ENCODE results near the gene SACS. TPM values are rescaled to one million over a fixed set of nuclear protein-coding genes. Genes with fewer than 3 reads are reported as not detected.

SACS gene
- total RNA-seq, 1 experiment from 2014 or later = 33.4 TPM

DNA sequence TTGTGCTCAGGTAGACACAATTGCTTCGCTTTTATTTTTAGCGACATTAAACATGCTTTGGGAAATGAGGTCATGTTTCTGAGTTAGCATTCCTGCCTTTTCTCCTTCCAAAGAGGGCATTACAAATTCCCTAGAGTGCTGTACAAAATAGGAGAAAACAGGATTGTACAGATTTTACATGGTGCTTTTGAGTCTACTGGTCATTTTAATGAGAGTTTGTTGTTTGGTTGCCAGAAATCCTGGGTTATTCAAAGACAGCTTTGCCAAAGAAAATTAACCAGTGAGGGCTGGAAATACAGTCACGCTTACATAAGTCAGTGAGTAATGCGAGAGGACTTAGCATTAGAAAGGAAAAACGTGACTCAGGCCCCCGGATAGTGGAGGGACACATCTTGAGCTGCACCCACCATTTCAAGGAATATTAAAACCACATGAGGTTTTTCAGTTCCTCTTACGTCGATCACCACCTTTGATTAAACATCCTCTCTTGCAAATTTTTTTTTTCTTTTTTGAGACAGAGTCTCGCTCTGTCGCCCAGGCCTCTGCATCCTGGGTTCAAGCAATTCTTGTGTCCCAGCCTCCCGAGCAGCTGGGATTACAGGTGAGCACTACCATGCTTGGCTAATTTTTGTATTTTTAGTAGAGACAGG, 55.4 kb downstream of the SACS start:
- H3K27ac ChIP-seq (ENCODE audit: low read depth, low read length) = no peak overlapping the region
- DNase-seq (ENCODE audit: low read depth, low spot score) (no peak), ATAC-seq (no peak)
- H3K9ac ChIP-seq (ENCODE audit: low read length) = no peak overlapping the region
- H3K27me3 ChIP-seq (ENCODE audit: insufficient read depth, low read length) = no peaks in the 10 kb centered on the region
- no peaks in the 10 kb centered on the region for H3K36me3 ChIP-seq (ENCODE audit: control insufficient read depth in 1 of 2, insufficient read depth in 2 of 2, low read length in 2 of 2)
- no peaks in the 10 kb centered on the region for H3K9me2 ChIP-seq (ENCODE audit: insufficient read depth)
- no peak overlapping the region for H2AFZ ChIP-seq (ENCODE audit: low read depth, low read length, poor library complexity, severe bottlenecking)
- CTCF ChIA-PET = no interaction called here
- peaks cover 18% of the 10 kb centered on the region for H3K79me2 ChIP-seq (ENCODE audit: insufficient read depth, low read length)
- no peaks in the 10 kb centered on the region for H4K20me1 ChIP-seq (ENCODE audit: insufficient read depth)
- no peak overlapping the region for H3K4me3 ChIP-seq (replicated peaks in 1 of 2; ENCODE audit: low read depth in 1 of 2, low read length in 2 of 2)
- H3K4me1 ChIP-seq (ENCODE audit: control insufficient read depth in 1 of 2, insufficient read depth in 2 of 2, low read length in 2 of 2) = peaks cover 6 to 11% of the 10 kb centered on the region in 2 experiments; a peak in 3 of 4 replicates
- intact Hi-C loops (cut with micrococcal nuclease) = loop anchor here (10.0 kb wide), 1 partner anchor 197 kb away; the partner anchor contains the start of gene TNFRSF19
- no peak for TF ChIP-seq FOSL1 (IDR thresholded peaks at IDR 0.05; ENCODE audit: low read depth)
- no peak for TF ChIP-seq EZH2 (IDR thresholded peaks at IDR 0.05)
- TF ChIP-seq SIN3A (IDR thresholded peaks at IDR 0.05; ENCODE audit: low read depth) = no peak
- no peak for TF ChIP-seq ZFX (IDR thresholded peaks at IDR 0.05)
- no TSS peak for BruUV-seq (replicated peaks)
- RAD21 ChIA-PET (ENCODE audit: low non-redundant PET in 1 of 2, low total read pairs in 2 of 2, uncharacterized antibody in 2 of 2, unreplicated experiment in 2 of 2) = no interaction called here
- H3K9me3 ChIP-seq (ENCODE audit: control insufficient read depth in 1 of 2, insufficient read depth in 1 of 2, low read depth in 1 of 2, low read length in 2 of 2) = no peaks in the 10 kb centered on the region
- POLR2A ChIA-PET = no interaction called here
- H3K4me2 ChIP-seq (ENCODE audit: low read length) = no peak overlapping the region

DNA sequence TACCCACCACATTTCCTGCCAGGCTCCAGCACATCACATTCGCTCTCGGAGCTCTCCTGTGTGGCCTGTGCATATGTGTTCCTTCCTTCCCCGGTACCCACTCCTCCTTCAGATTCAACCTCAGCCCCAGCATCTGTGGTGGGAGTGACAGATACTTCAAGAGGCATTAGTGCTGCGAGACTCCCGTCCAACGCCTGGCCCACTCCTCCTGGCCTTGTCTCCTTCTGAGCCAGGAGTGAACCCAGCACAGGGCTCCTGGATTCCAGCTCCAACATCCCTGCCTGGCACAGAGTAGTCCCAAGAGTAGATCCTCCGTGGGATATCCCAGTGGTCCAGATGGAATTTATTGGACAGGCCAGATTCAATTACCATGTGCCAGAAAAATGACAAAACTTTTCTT, 55.9 kb downstream of the SACS start:
- Histone ChIP-seq H3K4me1 (ENCODE audit: control insufficient read depth in 1 of 2, insufficient read depth in 2 of 2, low read length in 2 of 2) (peaks cover 6 to 11% of the 10 kb centered on the region in 2 experiments; a peak in 3 of 4 replicates), H3K4me3 (replicated peaks in 1 of 2; ENCODE audit: low read depth in 1 of 2, low read length in 2 of 2) (no peak overlapping the region), H3K9ac (ENCODE audit: low read length) (no peak overlapping the region), H3K9me2 (ENCODE audit: insufficient read depth) (no peaks in the 10 kb centered on the region), H3K27me3 (ENCODE audit: insufficient read depth, low read length) (no peaks in the 10 kb centered on the region), H2AFZ (ENCODE audit: low read depth, low read length, poor library complexity, severe bottlenecking) (no peak overlapping the region), H3K4me2 (ENCODE audit: low read length) (no peak overlapping the region), H3K27ac (ENCODE audit: low read depth, low read length) (no peak overlapping the region), H3K9me3 (ENCODE audit: control insufficient read depth in 1 of 2, insufficient read depth in 1 of 2, low read depth in 1 of 2, low read length in 2 of 2) (no peaks in the 10 kb centered on the region), H3K79me2 (ENCODE audit: insufficient read depth, low read length) (peaks cover 23% of the 10 kb centered on the region), H4K20me1 (ENCODE audit: insufficient read depth) (no peaks in the 10 kb centered on the region), H3K36me3 (ENCODE audit: control insufficient read depth in 1 of 2, insufficient read depth in 2 of 2, low read length in 2 of 2) (no peaks in the 10 kb centered on the region)
- no TSS peak for BruUV-seq (replicated peaks)
- CTCF ChIA-PET = no interaction called here
- intact Hi-C loops (cut with micrococcal nuclease) = loop anchor here (10.0 kb wide), 1 partner anchor 197 kb away; the partner anchor contains the start of gene TNFRSF19
- POLR2A ChIA-PET = no interaction called here
- RAD21 ChIA-PET (ENCODE audit: low non-redundant PET in 1 of 2, low total read pairs in 2 of 2, uncharacterized antibody in 2 of 2, unreplicated experiment in 2 of 2) = no interaction called here
- ATAC-seq (no peak), DNase-seq (ENCODE audit: low read depth, low spot score) (no peak)
- TF ChIP-seq POLR2AphosphoS5 (IDR thresholded peaks at IDR 0.05; ENCODE audit: low read depth, low read length) (no peak), POLR2A (IDR thresholded peaks at IDR 0.05; ENCODE audit: borderline replicate concordance, extremely low read depth, insufficient read depth, insufficient read length) (no peak), TCF7L2 (IDR thresholded peaks at IDR 0.05; ENCODE audit: borderline replicate concordance, extremely low read depth, insufficient read depth, insufficient read length) (no peak), YY1 (IDR thresholded peaks at IDR 0.05; ENCODE audit: extremely low read depth, insufficient replicate concordance, low read depth, low read length) (no peak), JUND (IDR thresholded peaks at IDR 0.05) (no peak)
- TF ChIP-seq, protein P1, sequence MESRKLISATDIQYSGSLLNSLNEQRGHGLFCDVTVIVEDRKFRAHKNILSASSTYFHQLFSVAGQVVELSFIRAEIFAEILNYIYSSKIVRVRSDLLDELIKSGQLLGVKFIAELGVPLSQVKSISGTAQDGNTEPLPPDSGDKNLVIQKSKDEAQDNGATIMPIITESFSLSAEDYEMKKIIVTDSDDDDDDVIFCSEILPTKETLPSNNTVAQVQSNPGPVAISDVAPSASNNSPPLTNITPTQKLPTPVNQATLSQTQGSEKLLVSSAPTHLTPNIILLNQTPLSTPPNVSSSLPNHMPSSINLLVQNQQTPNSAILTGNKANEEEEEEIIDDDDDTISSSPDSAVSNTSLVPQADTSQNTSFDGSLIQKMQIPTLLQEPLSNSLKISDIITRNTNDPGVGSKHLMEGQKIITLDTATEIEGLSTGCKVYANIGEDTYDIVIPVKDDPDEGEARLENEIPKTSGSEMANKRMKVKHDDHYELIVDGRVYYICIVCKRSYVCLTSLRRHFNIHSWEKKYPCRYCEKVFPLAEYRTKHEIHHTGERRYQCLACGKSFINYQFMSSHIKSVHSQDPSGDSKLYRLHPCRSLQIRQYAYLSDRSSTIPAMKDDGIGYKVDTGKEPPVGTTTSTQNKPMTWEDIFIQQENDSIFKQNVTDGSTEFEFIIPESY (IDR thresholded peaks at IDR 0.05; ENCODE audit: extremely low read depth, insufficient replicate concordance, low read length) = no peak
- TF ChIP-seq, protein P2, sequence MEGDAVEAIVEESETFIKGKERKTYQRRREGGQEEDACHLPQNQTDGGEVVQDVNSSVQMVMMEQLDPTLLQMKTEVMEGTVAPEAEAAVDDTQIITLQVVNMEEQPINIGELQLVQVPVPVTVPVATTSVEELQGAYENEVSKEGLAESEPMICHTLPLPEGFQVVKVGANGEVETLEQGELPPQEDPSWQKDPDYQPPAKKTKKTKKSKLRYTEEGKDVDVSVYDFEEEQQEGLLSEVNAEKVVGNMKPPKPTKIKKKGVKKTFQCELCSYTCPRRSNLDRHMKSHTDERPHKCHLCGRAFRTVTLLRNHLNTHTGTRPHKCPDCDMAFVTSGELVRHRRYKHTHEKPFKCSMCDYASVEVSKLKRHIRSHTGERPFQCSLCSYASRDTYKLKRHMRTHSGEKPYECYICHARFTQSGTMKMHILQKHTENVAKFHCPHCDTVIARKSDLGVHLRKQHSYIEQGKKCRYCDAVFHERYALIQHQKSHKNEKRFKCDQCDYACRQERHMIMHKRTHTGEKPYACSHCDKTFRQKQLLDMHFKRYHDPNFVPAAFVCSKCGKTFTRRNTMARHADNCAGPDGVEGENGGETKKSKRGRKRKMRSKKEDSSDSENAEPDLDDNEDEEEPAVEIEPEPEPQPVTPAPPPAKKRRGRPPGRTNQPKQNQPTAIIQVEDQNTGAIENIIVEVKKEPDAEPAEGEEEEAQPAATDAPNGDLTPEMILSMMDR (IDR thresholded peaks at IDR 0.05 in 2 of 3, conservative IDR thresholded peaks at IDR 0.05 in 1 of 3; ENCODE audit: borderline replicate concordance in 1 of 3, insufficient read depth in 1 of 3, low read depth in 2 of 3, low read length in 2 of 3) = no peak
- TF ChIP-seq, protein P3, sequence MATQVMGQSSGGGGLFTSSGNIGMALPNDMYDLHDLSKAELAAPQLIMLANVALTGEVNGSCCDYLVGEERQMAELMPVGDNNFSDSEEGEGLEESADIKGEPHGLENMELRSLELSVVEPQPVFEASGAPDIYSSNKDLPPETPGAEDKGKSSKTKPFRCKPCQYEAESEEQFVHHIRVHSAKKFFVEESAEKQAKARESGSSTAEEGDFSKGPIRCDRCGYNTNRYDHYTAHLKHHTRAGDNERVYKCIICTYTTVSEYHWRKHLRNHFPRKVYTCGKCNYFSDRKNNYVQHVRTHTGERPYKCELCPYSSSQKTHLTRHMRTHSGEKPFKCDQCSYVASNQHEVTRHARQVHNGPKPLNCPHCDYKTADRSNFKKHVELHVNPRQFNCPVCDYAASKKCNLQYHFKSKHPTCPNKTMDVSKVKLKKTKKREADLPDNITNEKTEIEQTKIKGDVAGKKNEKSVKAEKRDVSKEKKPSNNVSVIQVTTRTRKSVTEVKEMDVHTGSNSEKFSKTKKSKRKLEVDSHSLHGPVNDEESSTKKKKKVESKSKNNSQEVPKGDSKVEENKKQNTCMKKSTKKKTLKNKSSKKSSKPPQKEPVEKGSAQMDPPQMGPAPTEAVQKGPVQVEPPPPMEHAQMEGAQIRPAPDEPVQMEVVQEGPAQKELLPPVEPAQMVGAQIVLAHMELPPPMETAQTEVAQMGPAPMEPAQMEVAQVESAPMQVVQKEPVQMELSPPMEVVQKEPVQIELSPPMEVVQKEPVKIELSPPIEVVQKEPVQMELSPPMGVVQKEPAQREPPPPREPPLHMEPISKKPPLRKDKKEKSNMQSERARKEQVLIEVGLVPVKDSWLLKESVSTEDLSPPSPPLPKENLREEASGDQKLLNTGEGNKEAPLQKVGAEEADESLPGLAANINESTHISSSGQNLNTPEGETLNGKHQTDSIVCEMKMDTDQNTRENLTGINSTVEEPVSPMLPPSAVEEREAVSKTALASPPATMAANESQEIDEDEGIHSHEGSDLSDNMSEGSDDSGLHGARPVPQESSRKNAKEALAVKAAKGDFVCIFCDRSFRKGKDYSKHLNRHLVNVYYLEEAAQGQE (IDR thresholded peaks at IDR 0.05; ENCODE audit: low read depth) = no peak
